Activated CD8-positive, alpha-beta T cell treated with anti-CD3 and anti-CD28 coated beads for 36 hours (primary cell): ENCODE measurements around the gene NCOA5. TPM values are rescaled to one million over a fixed set of nuclear protein-coding genes. Genes with fewer than 3 reads are reported as not detected.

Experiments used
- ATAC-seq: fragments of 200-7000 bp; cut with Tn5 transposase; one replicate; pipeline ENCODE4 v1.10.0; 2021; ENCODE audit warnings: mild to moderate bottlenecking, moderate library complexity
- CTCF ChIA-PET: fragments of 350-600 bp; sonication (Branson Sonifier 250); formaldehyde crosslinking; loops from one replicate; lab custom pipeline; 2021; ENCODE audit warnings: antibody characterized with exemption; lab: Charles Lee
- POLR2A ChIA-PET: fragments of 350-600 bp; sonication (Branson Sonifier 250); formaldehyde crosslinking; loops from one replicate; lab custom pipeline; 2021; ENCODE audit warnings: antibody characterized with exemption; lab: Charles Lee
- DNase-seq: peaks from one replicate; pipeline ENCODE4 v3.0.0-alpha.2; 2020
- H3K27ac Mint-ChIP-seq: one replicate; pipeline ENCODE4 v1.8.0; 2021; ENCODE audit warnings: mild to moderate bottlenecking, mixed read lengths
- H3K27me3 Mint-ChIP-seq: one replicate; pipeline ENCODE4 v1.8.0; 2021; ENCODE audit warnings: mixed read lengths
- H3K36me3 Mint-ChIP-seq: one replicate; pipeline ENCODE4 v1.8.0; 2021; ENCODE audit warnings: low read depth, mixed read lengths
- H3K4me1 Mint-ChIP-seq: one replicate; pipeline ENCODE4 v1.8.0; 2021; ENCODE audit warnings: low read depth, mixed read lengths
- H3K4me3 Mint-ChIP-seq: one replicate; pipeline ENCODE4 v1.8.0; 2021; ENCODE audit warnings: mild to moderate bottlenecking, moderate library complexity, mixed read lengths
- H3K9me3 Mint-ChIP-seq: one replicate; pipeline ENCODE4 v1.8.0; 2021; ENCODE audit warnings: mixed read lengths
- CTCF ChIP-seq: fragments of 200-600 bp; IDR thresholded peaks from one replicate; pipeline ENCODE4 v1.8.0; 2022; ENCODE audit warnings: antibody characterized with exemption, mild to moderate bottlenecking
- intact Hi-C: fragments of 100-400 bp; cut with micrococcal nuclease; formaldehyde crosslinking; loops from one replicate; pipeline ENCODE4 v1.10.0; 2022
- total RNA-seq, 2 experiments: library from RNA; stranded (reverse); gene quantifications; one replicate each; pipeline ENCODE4 v1.2.3, GENCODE V29; 2021

The NCOA5 gene
- total RNA-seq, 2 experiments from 2014 or later: 13.1 to 16.8 TPM

- Mint-ChIP-seq H3K4me1 (peaks cover 57% of the 10 kb centered on the region), H3K27me3 (peaks cover 66% of the 10 kb centered on the region), H3K4me3 (no peak overlapping the region), H3K9me3 (no peaks in the 10 kb centered on the region), H3K36me3 (no peaks in the 10 kb centered on the region), H3K27ac (no peak overlapping the region)
- peak; percentile 74 for DNase-seq
- TF ChIP-seq CTCF: peak; percentile 63
- intact Hi-C loops: no loop called here
- no peak for ATAC-seq
- CTCF ChIA-PET: interaction anchor here (1.1 to 4.7 kb wide), 9 partner anchors 13 to 391 kb away, joined by 3 to 82 read pairs (median 8); partner anchors contain the start of gene ZNF335
- POLR2A ChIA-PET: no interaction called here
Observed at GRCh38 chr20:46011631-46012482, 77.9 kb downstream of the NCOA5 start.

Other genes starting within 250 kb of the NCOA5 start
- gene ACOT8, start 232.6 kb downstream of the NCOA5 start, total RNA-seq: 10 to 100 TPM; 18.5 to 21.2 TPM
- gene ZSWIM3, start 232.3 kb downstream of the NCOA5 start, total RNA-seq: 1 to 10 TPM; 3.5 to 3.6 TPM
- gene ZSWIM1, start 208.7 kb downstream of the NCOA5 start, total RNA-seq: 1 to 10 TPM; 8.2 to 9.1 TPM
- gene SPATA25, start 202.3 kb downstream of the NCOA5 start, total RNA-seq: under 1 TPM; 0.58 to 0.74 TPM
- 1 to 10 TPM; 2.4 to 2.9 TPM for gene NEURL2, start 198.8 kb downstream of the NCOA5 start, total RNA-seq
- 10 to 100 TPM; 34.5 to 40.2 TPM for gene CTSA, start 198.6 kb downstream of the NCOA5 start, total RNA-seq
- 1 to 10 TPM; 7.4 to 8.6 TPM for gene PLTP, start 177.8 kb downstream of the NCOA5 start, total RNA-seq
- gene PCIF1, start 155.3 kb downstream of the NCOA5 start, total RNA-seq: 10 to 100 TPM; 27.8 to 29.5 TPM
- 10 to 100 TPM; 27.0 to 28.8 TPM for gene ZNF335, start 117.8 kb downstream of the NCOA5 start, total RNA-seq
- under 1 TPM in 1 of 2 experiments, not detected in 1; 0.11 TPM for gene MMP9, start 81.1 kb downstream of the NCOA5 start, total RNA-seq
- under 1 TPM in 1 of 2 experiments, not detected in 1; 0.43 TPM for gene SLC12A5, start 60.7 kb downstream of the NCOA5 start, total RNA-seq
- gene CD40, start 28.4 kb upstream of the NCOA5 start, total RNA-seq: 1 to 10 TPM; 3.3 to 3.5 TPM
- not detected for gene CDH22, start 218.5 kb upstream of the NCOA5 start, total RNA-seq